Gastrocnemius medialis (tissue), 4 donors: ENCODE measurements around the gene IQSEC1. TPM values are rescaled to one million over a fixed set of nuclear protein-coding genes. Genes with fewer than 3 reads are reported as not detected.
"Not testable (repeated sequence)": the region's sequence is repeated elsewhere in the genome, so short reads cannot be mapped to it uniquely, and the experiment has no call there.

Experiments used
- ATAC-seq, 2 donors: fragments of 150-250 bp; one replicate each; pipeline ENCODE4 v1.9.1; 2016
- DNase-seq, 2 donors: peaks; one replicate each; pipeline ENCODE4 v3.0.0-alpha.2; 2019
- H3K27ac ChIP-seq, 4 donors: fragments of 200-600 bp; sonication (generic); 1 replicate in 1 of 4; 2 replicates in 3 of 4; pipeline ENCODE4 v1.5.1; 2016 to 2018; ENCODE audit warnings: mild to moderate bottlenecking in 2 of 4, moderate library complexity in 1 of 4
- H3K27me3 ChIP-seq, 3 donors: fragments of 200-600 bp; sonication (generic) in 2 of 3; 1 replicate in 1 of 3; 2 replicates in 2 of 3; pipeline versions ENCODE4 v1.5.1 to v1.6.0; 2016 to 2019; ENCODE audit warnings: mild to moderate bottlenecking in 1 of 3, moderate library complexity in 1 of 3
- H3K36me3 ChIP-seq, 2 donors: fragments of 200-600 bp; sonication (generic) in 1 of 2; one replicate each; pipeline ENCODE4 v1.5.1; 2017 to 2018
- H3K4me1 ChIP-seq, 2 donors: fragments of 200-600 bp; sonication (generic) in 1 of 2; one replicate each; pipeline ENCODE4 v1.5.1; 2016 to 2017; ENCODE audit warnings: mild to moderate bottlenecking in 2 of 2
- H3K4me3 ChIP-seq, 4 donors: fragments of 200-600 bp; sonication (generic) in 3 of 4; 1 replicate in 1 of 4; 2 replicates in 3 of 4; pipeline ENCODE4 v1.5.1; 2016 to 2019; ENCODE audit warnings: mild to moderate bottlenecking in 2 of 4
- H3K9me3 ChIP-seq, 3 donors: fragments of 200-600 bp; sonication (generic) in 2 of 3; 1 replicate in 1 of 3; 2 replicates in 2 of 3; pipeline ENCODE4 v1.5.1; 2016 to 2019
- POLR2A ChIP-seq, 2 donors: fragments of 450-650 bp; IDR thresholded peaks; one replicate each; pipeline ENCODE4 v1.6.1; 2017; ENCODE audit warnings: antibody characterized with exemption in 2 of 2, mild to moderate bottlenecking in 2 of 2, moderate library complexity in 2 of 2
- in situ Hi-C, 4 donors: fragments of 200-750 bp; cut with MboI; loops; one replicate each; pipeline versions ENCODE4 v1.15.0 to v1.8.0; 2017; ENCODE audit warnings: low sequenced_read_pairs in 4 of 4
- intact Hi-C: fragments of 100-400 bp; cut with DNase I; formaldehyde crosslinking; loops from one replicate; pipeline ENCODE4 v1.15.1; 2023; ENCODE audit warnings: low total_unique reads
- total RNA-seq, 4 donors: library from RNA; depleted of rRNA; stranded (reverse); fragments of >200 nt; gene quantifications; one replicate each; pipeline versions ENCODE4 v1.1.0 to v1.2.3, GENCODE V29; 2016
- TF ChIP-seq, protein P1 (sequence below), 5 experiments: fragments of 450-650 bp in 3 of 5; fragments of 200-600 bp in 2 of 5; sonication (generic) in 2 of 5; IDR thresholded peaks in 4 of 5; conservative IDR thresholded peaks in 1 of 5; 1 replicate in 4 of 5; 2 replicates in 1 of 5; pipeline ENCODE4 v1.5.1; 2016 to 2019; ENCODE audit warnings: antibody characterized with exemption in 5 of 5, mild to moderate bottlenecking in 3 of 5, moderate library complexity in 3 of 5

IQSEC1 gene
- total RNA-seq, 4 donors from 2014 or later, result 15.2 to 31.3 (median 28.0) TPM

DNA sequence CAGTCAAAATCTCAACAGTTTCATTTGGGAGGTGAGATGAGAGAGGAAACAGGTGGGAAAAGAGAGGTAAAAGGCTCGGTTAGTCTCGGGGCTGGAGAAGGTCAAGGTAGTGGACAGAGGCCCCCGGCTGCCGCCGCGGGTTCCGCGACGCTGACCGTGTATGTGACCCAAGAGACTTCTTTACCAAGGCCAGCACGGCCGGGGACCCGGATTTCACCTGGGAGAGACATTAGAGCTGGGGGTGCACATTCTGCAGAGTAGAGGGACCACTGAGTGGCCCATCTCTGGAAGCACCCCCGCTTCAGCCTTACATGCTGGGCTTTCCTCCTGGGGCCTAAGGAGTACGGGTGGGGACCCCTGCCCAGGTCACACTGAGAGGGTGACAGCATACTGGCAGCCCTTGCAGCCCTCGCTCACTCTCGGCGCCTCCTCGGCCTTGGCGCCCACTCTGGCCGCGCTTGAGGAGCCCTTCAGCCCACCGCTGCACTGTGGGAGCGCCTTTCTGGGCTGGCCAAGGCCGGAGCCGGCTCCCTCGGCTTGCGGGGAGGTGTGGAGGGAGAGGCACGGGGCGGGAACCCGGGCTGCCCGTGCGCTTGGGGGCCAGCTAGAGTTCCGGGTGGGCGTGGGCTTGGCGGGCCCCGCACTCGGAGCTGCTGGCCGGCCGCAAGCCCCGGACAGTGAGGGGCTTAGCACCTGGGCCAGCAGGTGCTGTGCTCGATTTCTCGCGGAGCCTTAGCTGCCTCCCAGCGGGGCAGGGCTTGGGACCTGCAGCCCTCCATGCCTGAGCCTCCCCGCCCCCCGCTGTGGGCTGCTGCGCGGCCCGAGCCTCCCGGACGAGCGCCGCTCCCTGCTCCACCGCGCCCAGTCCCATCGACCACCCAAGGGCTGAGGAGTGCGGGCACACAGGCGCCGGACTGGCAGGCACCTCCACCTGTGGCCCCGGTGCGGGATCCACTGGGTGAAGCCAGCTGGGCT lies 190.6 kb downstream of the IQSEC1 start:
- TF ChIP-seq POLR2A (IDR thresholded peaks at IDR 0.05), result no peak
- TF ChIP-seq, protein P1, sequence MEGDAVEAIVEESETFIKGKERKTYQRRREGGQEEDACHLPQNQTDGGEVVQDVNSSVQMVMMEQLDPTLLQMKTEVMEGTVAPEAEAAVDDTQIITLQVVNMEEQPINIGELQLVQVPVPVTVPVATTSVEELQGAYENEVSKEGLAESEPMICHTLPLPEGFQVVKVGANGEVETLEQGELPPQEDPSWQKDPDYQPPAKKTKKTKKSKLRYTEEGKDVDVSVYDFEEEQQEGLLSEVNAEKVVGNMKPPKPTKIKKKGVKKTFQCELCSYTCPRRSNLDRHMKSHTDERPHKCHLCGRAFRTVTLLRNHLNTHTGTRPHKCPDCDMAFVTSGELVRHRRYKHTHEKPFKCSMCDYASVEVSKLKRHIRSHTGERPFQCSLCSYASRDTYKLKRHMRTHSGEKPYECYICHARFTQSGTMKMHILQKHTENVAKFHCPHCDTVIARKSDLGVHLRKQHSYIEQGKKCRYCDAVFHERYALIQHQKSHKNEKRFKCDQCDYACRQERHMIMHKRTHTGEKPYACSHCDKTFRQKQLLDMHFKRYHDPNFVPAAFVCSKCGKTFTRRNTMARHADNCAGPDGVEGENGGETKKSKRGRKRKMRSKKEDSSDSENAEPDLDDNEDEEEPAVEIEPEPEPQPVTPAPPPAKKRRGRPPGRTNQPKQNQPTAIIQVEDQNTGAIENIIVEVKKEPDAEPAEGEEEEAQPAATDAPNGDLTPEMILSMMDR (IDR thresholded peaks at IDR 0.05 in 4 of 5, conservative IDR thresholded peaks at IDR 0.05 in 1 of 5), result no peak
- peaks cover 15 to 23% of the 10 kb centered on the region in 2 donors for H3K4me1 ChIP-seq
- intact Hi-C loops, result no loop called here
- no peaks in the 10 kb centered on the region for H3K9me3 ChIP-seq
- no peaks in the 10 kb centered on the region for H3K27me3 ChIP-seq
- no peak overlapping the region for H3K27ac ChIP-seq
- DNase-seq, result no peak
- in situ Hi-C loops, result loop anchor here in 3 of 4 donors (25.0 kb wide), 1 partner anchor 105 kb away; no protein-coding TSS in a partner anchor
- no peaks in the 10 kb centered on the region for H3K36me3 ChIP-seq
- no peak overlapping the region for H3K4me3 ChIP-seq
- no peak for ATAC-seq

DNA sequence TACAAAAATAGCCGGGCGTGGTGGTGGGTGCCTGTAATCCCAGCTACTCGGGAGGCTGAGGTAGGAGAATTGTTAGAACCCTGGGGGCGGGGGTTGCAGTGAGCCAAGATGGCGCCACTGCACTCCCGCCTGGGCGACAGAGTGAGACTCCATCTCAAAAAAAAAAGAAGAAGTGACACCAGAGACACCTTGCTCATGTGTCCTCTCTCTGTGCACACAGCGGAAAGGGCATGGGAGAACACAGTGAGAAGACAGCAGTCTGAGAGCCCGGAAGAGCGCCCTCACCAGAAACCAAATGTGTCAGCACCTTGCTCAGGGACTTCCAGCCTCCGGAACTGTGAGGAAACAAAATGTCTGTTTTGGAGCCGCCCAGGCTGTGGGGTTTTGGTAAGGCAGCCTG lies 191.4 kb downstream of the IQSEC1 start:
- H3K4me1 ChIP-seq, result peaks cover 15 to 21% of the 10 kb centered on the region in 2 donors
- H3K4me3 ChIP-seq, ATAC-seq, H3K27me3 ChIP-seq, H3K27ac ChIP-seq, H3K36me3 ChIP-seq, H3K9me3 ChIP-seq, intact Hi-C loops, DNase-seq: not testable (repeated sequence)
- in situ Hi-C loops, result loop anchor here in 3 of 4 donors (25.0 kb wide), 1 partner anchor 105 kb away; no protein-coding TSS in a partner anchor

DNA sequence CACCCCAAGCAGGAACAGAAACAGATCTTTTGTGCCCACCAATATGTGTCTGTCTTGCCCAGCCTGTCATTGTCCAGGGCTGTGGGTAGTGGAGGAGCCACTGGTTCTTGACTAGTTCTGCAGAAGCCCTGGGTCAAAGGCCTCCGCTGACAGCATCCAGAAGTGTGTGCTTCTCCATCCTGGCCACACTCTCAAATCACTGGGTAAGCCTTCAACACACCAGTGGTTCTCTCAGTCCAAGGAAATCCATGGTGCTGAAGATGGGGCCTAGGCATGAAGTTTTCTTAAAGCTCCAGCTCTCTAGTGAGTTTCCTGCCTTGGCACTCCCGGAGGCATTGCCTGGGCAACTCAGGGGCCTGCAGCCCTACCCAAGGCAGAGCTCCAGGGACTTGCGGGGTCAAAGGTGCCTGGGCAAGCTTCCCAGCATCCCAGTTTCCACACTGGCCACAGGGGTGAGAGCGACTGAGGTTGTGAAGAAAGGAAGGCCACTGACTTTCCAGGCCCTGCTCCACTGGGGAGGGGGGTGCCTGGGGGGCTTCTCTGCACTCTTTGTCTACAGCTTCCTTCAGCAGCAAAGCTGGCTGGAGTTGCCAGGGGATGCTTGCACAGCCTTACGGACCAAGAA lies 193.9 kb downstream of the IQSEC1 start:
- in situ Hi-C loops (loop anchor here in 3 of 4 donors (25.0 kb wide), 1 partner anchor 108 kb away; no protein-coding TSS in a partner anchor), intact Hi-C loops (no loop called here)
- no peaks in the 10 kb centered on the region for H3K36me3 ChIP-seq
- no peak overlapping the region for H3K27ac ChIP-seq
- H3K27me3 ChIP-seq, result no peaks in the 10 kb centered on the region
- ATAC-seq (no peak), DNase-seq (no peak)
- TF ChIP-seq, protein P1 (IDR thresholded peaks at IDR 0.05 in 4 of 5, conservative IDR thresholded peaks at IDR 0.05 in 1 of 5), result no peak
- no peak for TF ChIP-seq POLR2A (IDR thresholded peaks at IDR 0.05)
- no peak overlapping the region for H3K4me3 ChIP-seq
- H3K9me3 ChIP-seq, result no peaks in the 10 kb centered on the region
- peaks cover 0 to 11% of the 10 kb centered on the region in 2 donors for H3K4me1 ChIP-seq

DNA sequence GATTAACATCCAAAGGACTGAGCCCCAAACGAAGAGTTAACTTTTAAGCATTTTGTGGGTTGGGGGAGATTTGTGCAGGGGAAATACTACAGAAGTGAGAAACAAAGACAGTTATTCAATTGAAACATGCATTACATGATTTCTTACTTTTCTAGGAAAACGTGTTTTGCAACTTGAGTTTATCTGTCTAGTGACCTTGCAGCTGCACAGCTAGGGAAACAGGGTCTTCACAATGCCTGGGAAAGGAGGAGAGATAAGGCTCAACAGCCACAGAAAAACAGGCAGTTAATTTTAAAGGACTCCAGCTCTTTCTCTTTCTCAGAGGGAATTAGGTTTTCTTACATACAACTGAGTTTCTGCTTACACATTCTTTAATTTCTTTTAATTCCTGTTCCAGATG lies 194.5 kb downstream of the IQSEC1 start:
- intact Hi-C loops, result not testable (repeated sequence)

DNA sequence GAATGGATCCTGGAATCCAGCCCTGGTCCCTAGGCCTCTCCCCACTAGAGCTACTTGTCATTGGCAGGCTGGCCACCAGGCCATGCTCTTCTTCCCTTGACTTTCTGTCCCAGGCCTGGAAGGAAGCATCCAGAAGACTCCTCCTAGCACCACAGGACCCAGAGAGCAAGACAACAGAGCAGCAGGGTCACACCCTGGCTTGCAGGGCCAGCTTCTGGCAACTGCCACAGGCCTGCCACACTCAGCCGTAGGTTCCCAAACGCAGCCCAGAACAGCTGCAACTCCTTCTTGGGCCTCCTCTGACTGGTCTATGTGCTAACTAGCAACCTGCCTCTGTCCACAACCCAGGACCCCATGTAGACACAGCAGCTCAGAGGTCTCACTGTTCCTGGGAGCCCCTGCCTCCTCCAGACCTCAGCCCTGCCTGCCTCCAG lies 195.1 kb downstream of the IQSEC1 start:
- no peak overlapping the region for H3K4me3 ChIP-seq
- no peaks in the 10 kb centered on the region for H3K9me3 ChIP-seq
- peaks cover 0 to 6% of the 10 kb centered on the region in 2 donors for H3K4me1 ChIP-seq
- TF ChIP-seq, protein P1 (IDR thresholded peaks at IDR 0.05 in 4 of 5, conservative IDR thresholded peaks at IDR 0.05 in 1 of 5), result no peak
- no peak for TF ChIP-seq POLR2A (IDR thresholded peaks at IDR 0.05)
- DNase-seq, result no peak
- no peaks in the 10 kb centered on the region for H3K36me3 ChIP-seq
- no peak for ATAC-seq
- intact Hi-C loops, result no loop called here
- H3K27me3 ChIP-seq, result no peaks in the 10 kb centered on the region
- no peak overlapping the region for H3K27ac ChIP-seq
- in situ Hi-C loops, result loop anchor here in 3 of 4 donors (25.0 kb wide), 1 partner anchor 109 kb away; no protein-coding TSS in a partner anchor

More for the DNA sequence above, 194.5 kb downstream of the IQSEC1 start:
- H3K27me3 ChIP-seq, H3K9me3 ChIP-seq, H3K4me3 ChIP-seq, ATAC-seq, H3K27ac ChIP-seq, DNase-seq, H3K4me1 ChIP-seq, H3K36me3 ChIP-seq: not testable (repeated sequence)
- in situ Hi-C loops, result loop anchor here in 3 of 4 donors (25.0 kb wide), 1 partner anchor 109 kb away; no protein-coding TSS in a partner anchor
